ENCODE measurements around the gene ZDHHC16.
"Not testable (repeated sequence)": the region's sequence is repeated elsewhere in the genome, so short reads cannot be mapped to it uniquely, and the experiment has no call there.

ZDHHC16 gene

DNA sequence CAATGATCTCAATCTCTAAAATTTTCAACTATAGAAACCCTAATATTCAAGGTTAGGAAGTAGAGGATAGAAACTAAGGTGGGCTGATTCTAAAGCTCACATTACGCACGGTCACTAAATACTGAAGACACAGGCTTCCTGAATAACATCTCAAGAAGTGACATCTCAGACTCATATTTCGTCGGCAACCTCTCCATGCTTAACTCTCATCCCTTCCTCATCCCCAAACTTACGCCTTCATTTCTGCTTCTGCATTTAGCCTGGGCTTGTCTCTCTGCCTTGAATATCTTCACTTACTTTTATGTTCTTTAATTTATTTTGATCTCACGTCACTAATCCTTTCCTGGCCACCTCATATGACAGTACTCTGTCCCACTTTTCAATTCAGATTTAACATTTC lies 10.8 kb upstream of the ZDHHC16 start:
- DNase-seq = no peak

DNA sequence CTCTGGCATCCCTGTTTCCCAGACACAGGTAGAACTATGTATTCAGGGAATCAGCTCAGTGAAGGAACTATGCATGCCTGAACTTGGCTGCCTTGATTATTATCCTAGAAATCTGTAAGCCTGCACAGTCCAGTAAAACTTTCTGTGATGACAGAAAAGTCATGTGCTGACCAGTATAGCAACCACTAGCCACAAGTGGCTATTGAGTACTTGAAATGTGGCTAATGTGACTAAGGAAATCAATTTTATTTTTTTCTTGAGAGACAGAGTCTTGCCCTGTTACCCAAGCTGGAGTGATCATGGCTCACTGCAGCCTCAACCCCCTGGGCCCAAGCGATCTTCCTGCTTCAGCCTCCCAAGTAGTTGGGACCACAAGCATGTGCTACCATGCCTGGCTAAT lies 3.7 kb upstream of the ZDHHC16 start:
- DNase-seq = no peak

DNA sequence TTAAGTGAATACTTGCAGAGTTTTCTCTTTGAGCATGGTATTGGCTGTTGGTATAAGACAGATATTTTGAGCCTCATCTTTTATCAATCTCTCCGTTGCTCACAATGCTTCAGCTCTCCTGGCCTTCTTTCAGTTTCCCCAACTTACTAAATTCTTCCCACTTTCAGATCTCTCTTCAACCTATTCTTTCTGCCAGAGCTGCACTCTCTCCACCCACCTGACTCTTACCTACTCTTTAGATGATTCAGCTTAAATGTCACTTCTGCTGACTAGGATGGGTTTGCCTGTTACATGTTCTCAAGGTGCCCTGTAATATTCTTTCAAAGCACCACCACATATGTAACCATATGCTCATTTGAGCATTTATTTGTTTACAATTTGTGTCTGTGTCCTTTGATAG lies 1.8 kb upstream of the ZDHHC16 start:
- no peak for DNase-seq

DNA sequence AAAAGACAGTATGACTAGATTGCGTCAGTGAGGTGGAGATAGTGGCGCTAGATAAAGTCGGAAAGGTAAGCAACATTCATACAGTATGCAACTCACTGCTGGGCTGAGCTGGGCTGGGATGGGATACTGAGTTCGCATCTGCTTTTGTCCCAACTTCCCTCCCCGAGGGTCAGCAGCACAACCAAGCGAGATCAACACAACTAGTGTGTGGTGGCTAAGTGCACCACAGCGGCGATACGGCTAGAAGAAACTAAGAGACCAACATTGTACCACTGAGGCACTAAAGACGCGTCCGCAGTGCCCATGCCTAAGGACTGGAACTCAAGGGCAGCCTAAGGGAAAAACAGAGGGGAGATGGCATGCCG lies 636 bp upstream of the ZDHHC16 start:
- no peak for DNase-seq

DNA sequence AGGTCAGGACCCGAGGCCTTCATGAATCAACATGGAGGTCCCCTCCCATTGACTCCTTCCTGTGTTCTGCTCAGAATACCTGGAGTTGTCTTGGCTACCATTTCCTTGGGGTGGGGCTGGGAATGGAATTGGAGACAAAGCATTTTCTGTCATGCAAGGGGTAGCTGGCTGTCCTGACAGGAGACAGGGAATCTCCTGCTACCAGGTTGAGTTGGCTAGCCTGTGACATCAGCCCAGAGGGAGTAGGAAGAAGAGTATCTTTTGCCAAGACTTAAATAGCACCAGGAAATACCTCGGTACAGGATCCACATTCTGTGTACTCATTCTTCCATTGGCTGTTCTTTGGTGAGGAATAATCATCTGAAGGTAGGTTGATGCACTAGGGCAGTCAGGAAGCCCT lies 4.9 kb downstream of the ZDHHC16 start:
- no peak for DNase-seq

DNA sequence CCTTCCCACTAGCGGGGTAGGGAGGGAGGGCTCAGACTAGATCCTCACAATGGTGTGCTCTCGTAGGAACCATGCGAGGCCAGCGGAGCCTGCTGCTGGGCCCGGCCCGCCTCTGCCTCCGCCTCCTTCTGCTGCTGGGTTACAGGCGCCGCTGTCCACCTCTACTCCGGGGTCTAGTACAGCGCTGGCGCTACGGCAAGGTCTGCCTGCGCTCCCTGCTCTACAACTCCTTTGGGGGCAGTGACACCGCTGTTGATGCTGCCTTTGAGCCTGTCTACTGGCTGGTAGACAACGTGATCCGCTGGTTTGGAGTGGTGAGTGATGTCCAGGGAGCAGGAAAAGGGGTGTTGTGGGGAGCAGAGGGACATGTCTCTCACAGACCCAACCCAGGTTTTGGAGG lies 5.6 kb downstream of the ZDHHC16 start:
- DNase-seq = no peak

DNA sequence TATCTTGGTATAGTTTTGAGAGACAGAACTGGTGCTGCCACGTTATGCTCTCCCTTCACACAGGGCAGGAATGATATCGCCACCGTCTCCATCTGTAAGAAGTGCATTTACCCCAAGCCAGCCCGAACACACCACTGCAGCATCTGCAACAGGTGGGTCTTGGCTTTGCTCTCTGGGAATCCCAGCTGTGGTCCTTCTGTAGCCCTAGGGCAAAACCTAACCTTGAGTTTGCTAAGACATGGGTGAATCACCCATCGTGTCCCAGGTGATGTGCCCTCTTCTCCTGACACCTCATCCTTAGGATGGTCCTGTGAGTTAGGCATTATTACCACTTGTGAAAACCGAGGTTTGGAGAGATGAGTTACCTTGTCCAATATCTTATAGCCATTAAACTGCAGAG lies 6.4 kb downstream of the ZDHHC16 start:
- no peak for DNase-seq

DNA sequence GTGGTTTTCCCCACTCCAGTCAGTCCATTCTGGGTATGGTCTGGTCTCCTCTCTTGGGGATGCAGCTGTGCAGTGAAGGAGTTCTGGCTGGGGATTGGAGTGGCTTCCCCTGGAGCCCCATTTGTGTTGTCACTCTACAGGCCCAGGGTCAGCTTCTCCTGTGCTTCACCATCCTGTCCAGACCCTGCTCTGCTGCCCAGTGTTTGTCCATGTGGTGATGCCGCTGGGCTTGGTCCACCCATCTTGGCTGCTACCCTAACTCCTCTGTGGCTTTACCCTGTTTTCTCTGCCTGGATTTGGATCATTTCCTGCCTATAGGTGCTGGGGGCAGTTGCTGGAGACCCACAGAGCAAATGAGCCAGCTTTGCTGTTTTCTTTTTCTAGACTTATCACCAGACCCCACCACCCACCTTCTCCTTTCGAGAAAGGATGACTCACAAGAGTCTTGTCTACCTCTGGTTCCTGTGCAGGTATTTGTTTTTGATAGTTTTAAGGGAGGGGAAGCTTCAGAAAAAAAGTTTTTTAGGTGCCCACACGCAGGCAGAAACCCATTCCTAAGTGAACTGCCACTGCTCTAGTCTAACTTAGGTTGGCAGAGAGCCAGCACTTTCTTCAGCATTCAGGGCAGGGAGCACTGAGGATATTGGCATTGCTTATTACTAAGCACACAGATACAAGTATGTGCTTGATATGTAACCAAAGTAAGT lies 8.5 kb downstream of the ZDHHC16 start:
- no peak for DNase-seq

DNA sequence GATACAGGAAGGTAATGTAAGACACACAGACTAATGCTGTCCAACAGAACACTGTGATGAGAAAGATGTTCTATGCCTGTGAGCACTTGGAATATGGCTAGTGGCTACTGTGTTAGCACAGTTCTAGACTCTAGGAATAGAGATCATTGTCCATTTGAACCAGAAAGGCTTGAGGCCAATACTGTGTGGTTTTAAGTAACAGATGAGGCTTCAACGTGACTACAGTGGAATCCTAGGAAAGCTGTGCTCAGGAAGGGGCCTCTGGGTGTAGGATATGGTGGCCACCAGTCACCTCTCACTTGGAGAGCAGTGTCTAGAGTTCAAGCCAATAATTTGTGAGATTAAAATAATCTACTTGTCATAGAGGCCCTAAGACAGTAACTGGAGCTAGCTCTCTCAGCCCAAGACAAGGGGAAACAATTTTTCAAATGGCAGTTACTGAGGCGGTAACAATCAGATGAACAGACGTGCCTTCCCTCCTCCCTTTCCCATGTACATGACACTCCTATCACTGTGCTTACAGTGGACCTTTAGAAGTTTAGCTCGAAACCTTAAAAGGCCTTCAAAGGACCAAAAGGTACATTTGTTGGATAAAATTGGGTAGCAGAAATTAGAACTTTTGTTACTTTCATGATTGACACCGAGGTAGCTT lies 10.2 kb downstream of the ZDHHC16 start:
- no peak for DNase-seq

DNA sequence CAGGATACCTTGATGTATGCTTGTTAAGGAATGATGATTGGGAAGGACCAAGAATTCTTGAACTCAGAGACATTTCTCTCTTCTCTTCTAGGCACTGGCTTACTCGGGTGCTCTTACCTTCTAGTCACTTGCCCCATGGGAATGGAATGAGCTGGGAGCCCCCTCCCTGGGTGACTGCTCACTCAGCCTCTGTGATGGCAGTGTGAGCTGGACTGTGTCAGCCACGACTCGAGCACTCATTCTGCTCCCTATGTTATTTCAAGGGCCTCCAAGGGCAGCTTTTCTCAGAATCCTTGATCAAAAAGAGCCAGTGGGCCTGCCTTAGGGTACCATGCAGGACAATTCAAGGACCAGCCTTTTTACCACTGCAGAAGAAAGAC lies 10.7 kb downstream of the ZDHHC16 start:
- no peak for DNase-seq

DNA sequence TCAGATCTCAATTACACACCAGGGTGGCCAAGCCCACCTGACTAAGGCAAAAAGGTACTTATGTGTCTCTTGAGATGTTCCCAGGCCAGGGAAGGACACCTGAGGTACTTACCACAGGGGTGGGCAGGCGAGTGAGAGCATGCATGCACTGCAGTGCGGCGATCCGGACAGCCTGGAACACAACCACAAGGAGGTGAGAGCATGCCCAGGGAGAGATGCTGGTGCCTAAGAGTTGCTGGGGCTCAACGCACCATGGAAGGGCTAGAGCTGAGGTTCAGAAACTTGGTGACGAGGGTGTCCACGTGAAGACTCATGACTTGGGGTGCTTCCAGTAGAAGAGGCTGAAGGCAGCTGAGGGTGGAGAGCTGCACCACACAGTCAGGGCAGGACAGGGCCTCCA lies 13.1 kb downstream of the ZDHHC16 start:
- no peak for DNase-seq

DNA sequence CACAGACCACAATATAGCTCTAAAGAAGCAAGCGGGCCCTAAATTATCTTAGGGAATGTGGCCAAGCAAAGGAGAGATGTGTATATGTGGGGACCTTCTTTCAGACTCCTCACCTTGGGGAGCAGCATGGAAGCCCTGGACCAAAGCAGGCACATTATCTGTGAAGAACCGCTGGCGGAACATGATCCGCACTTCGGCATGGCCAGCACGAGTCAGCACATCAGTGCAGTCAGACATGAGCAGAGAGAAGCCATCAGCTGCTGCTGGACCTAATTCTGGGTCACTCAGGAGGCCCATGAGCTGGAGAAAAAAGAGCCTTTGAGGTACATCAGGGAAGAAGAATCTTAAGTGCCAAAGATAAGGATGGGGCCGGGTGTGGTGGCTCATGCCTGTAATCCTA lies 14.0 kb downstream of the ZDHHC16 start:
- DNase-seq = no peak

DNA sequence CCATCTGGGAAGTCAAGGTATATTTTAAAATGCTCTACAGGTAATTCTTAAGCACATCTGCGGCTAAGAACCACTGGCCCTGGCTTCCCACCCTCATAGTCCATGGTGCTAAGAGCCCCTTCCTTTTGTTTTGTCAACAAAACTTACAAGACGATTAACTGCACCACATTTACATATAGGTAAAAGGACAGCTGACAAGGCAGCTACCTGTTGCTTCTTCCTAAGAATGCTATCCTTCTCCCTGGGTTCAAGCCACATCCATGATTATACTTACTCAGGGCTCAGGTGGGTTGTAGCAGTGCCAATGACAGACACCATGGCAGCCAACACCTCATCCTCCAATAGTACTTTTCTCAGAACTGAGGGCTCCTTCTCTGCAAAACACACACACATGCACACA lies 16.3 kb downstream of the ZDHHC16 start:
- DNase-seq = no peak

DNA sequence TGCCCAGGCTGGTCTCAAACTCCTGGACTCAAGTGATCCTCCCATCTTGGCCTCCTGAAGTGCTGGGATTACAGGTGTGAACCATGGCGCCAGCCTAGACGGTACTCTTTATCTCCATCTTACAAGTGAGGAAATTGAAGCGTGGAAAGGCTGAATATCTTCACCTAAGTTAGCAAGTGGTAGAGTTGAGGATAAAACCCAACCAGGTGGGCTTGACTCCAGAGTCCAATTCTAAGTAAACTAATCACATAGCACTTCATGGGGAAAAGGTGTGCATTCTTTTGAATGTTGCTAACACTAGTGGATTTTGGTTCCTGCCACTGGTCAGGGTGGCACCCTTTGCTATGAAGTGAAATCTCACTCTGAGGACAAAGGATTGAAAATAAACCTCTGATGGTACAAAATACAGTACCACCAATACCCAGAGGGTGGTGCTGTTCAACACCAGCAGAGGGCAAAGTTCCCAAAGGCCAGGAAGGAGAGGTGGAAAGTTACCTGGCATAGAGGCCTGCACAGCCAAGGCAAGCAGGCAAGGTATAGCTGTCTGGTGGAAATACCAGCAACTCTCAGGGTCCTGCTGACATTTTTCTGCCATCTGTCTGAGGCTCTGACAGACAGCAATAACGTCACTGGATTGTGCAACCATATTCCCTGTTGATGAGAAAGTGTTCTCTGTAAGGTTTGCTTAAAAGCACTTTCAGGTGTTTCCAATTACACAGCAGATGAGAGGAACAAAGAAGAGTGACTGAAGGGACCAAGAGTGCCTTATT lies 17.6 kb downstream of the ZDHHC16 start:
- peak; percentile 20 for DNase-seq

DNA sequence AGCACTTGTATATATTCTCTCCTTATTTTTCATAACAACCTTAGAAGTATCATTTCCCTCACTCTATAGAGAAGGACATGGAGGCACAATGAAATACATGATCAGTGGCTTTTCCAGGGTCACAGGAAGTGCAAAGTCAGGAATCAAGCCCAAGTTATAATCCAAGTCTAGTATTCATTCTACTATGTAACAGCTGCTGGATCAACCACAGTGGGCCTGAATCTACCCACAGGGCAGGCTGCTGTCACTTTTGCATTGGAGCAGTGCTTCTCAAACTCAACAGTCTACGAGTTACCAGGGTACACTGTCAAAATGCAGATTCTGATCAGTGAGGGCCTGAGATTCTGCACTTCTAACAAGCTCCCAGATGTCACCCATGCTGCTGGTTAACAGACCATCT lies 18.3 kb downstream of the ZDHHC16 start:
- DNase-seq = no peak

DNA sequence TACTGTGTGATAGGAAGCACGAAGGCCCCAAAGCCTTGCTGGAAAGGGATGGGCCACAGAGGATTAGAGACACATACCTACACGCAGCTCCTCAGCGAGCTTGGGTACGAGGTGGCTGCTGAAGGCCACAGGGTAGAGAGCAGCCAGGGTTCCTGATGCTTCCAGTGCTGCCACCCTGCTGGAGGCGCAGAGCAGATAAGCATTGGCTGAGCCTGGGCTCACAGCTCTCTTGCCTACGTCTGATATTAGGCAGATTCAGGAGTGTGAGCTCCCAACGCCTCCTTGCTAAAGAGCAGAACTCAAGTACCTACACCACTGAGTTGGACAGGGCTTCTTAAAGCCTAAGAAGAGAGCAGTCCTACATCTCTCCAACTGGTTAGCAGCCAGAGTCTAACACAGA lies 20.0 kb downstream of the ZDHHC16 start:
- DNase-seq = no peak

DNA sequence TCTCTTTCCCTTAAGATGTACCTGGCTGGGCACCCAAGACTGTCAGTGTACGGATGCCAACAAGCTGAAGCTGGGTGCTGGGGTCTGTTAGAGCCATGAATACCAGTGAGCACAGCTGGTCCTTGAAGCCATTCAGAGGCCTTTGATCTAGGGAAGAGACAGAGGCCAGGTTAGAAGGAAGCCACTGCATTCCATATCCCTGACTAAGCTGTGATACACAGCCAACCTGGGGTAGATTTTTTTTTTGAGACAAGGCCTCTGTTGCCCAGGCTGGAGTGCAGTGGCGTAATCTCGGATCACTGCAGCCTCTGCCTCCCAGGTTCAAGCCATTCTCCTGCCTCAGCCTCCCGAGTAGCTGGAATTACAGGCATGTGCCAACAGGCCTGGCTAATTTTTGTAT lies 20.8 kb downstream of the ZDHHC16 start:
- no peak for DNase-seq

DNA sequence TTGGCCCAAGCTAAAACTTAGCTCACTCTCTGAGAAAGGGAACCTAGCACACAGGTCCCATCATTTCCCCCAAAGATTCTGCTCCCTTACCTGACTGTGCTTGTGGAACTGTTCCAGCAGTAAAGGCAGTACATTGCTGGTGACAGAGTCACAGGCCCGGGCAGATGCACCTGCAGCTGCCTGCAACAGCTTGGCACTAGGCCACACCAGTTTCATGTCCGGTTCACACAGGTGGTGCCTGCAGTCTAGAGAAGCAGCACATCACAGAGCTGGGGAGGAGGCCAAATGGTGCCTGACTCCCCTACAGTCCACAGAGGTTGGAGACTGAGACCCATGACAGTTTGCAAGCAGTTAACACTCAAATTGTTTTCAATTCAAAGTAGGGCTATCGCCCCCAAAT lies 22.2 kb downstream of the ZDHHC16 start:
- no peak for DNase-seq

DNA sequence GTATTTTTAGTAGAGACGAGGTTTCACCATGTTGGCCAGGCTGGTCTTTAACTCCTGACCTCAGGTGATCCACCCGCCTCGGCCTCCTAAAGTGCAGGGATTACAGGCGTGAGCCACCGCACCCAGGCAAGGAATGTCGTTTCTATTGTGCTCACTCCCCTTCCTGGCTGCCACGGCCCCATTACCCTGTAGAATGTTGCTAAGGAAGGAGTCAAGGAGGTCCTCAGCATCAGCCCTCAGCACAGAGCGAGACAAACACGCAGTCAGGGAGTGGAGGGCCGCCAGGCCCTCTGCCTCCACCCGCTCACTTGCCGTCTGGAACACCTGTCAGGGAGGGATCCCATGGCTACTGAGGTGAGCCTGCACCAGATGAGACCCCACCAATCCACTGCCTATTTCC lies 22.8 kb downstream of the ZDHHC16 start:
- not testable (repeated sequence) for DNase-seq

DNA sequence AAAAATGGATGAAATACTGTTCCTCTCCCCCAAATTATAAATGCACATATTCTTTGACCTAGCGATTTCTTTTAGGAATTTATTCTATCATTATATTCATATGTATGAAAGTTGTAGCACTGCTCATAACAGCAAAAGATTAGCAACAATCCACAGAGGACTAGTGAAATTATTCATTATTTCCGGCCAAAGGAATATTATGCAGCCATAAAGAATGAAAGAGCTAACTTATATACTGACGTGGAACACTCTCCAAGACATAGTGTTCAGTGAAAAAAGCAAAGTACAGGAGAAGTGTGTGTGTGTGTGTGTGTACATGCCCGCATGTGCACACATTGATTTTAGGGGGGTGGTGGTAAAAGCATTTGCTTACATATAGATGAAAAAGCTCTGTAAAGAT lies 28.9 kb downstream of the ZDHHC16 start:
- no peak for DNase-seq

DNA sequence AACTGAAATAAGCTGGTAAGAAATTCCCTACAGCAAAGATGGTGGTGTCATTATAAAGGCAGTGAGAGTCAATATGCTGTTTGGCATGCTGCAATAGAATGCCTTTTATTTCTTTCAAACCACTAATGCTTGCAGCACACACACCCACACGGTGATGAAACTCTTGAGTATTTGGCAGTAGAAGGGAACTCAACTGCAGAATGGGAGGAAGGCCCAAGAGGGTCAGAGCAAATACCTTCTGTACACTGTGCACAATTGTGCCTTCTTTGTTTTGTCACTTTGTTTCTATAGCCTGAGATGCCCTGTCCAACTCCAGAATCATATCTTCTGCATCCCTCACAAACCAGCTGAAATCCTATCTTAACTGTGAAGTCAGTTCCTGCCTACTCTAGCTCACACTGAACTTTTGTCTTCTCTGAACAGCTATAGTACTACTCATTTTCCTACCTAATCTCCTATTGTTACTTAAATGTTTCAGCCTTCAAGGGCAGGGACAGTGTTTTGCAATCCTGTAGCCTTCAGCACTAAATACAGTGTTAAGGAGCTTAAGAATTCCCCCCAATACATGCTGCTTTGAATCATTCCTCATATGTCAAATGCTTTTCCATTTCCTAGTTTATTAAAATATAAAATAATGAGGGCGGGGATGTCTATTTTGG lies 30.1 kb downstream of the ZDHHC16 start:
- DNase-seq = no peak

DNA sequence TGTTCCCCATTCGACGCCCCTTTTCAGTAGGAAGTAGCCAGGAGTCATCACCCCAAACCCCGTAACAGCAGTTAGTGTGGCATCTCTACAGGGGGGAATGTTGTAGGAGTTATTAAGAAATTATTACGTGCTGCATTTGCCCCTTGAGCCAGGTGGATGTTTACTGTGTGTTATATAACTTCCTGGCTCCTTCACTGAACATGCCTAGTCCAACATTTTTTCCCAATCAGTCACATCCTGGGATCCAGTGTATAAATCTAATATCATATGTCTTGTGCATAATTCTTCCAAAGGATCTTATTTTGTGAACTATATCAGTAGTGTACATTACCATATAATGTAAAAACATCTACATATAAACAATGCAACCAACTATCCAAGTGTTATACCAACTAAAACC lies 33.4 kb downstream of the ZDHHC16 start:
- not testable (repeated sequence) for DNase-seq

DNA sequence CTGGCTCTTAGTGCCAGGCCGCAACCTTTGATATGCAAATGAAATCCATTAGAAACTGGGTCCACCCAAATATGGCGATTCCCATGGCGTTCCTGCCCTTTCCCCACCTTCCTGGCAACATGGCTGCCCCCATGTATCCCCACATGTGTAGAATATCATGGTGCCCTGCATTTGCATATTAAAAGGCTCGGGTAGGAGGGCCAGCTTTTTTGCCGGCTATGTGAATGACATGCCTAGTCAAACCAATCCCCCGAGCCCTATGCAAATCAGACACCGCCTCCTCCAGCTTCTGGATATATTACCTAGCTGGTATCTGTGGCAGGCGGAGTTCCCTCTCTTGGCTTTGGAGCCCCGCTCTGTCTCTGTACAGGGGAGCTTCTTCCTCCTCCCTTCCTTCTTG lies 34.0 kb downstream of the ZDHHC16 start:
- DNase-seq = no peak

DNA sequence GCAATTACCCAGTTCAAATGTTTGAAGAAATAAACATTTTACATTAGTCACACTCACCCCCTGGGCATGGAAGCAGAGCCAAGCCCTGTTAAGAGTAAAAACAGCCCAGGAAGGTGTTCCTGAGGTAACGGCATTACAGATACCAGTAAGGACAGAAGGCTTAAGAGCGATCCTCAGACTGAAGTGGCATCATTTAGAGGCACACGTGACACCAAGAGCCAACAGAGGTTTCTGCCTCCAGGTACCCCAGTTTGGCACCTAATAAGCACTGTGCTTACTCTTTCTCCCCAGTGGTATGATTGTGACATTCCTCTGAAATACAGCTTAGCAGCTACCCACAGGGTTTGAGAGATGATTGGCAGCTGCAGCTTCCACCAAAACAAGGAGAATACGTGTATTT lies 35.1 kb downstream of the ZDHHC16 start:
- no peak for DNase-seq

Data from activated CD4-positive, alpha-beta T cell treated with anti-CD3 and anti-CD28 coated beads, Interleukin-2, amount 50 U/mL, for 1 hour (primary cell).